ENCODE measurements around the gene TGFB1I1. TPM values are rescaled to one million over a fixed set of nuclear protein-coding genes. Genes with fewer than 3 reads are reported as not detected.

The TGFB1I1 gene
- total RNA-seq, 2 experiments from 2014 or later = 0.12 TPM; not detected in 1

- CTCF ChIA-PET = interaction anchor here (0.5 to 2.9 kb wide), 10 partner anchors 13 to 413 kb away, joined by 3 to 14 read pairs (median 4); partner anchors contain the start of gene ZNF843
- Mint-ChIP-seq H3K36me3 (ENCODE audit: low read depth) (peaks cover 24% of the 10 kb centered on the region), H3K4me1 (ENCODE audit: low read depth) (peaks cover 59% of the 10 kb centered on the region), H3K27ac (peak overlapping the region; percentile 21), H3K9me3 (no peaks in the 10 kb centered on the region), H3K27me3 (ENCODE audit: low read depth) (no peaks in the 10 kb centered on the region), H3K4me3 (peak overlapping the region; percentile 58)
- intact Hi-C loops (cut with micrococcal nuclease) = loop anchor here (5.0 kb wide), 2 partner anchors 112 to 458 kb away; no protein-coding TSS in a partner anchor
- DNase-seq = peak; percentile 62
Measured at GRCh38 chr16:31455601-31456314, 16.2 kb upstream of the TGFB1I1 start.

DNA sequence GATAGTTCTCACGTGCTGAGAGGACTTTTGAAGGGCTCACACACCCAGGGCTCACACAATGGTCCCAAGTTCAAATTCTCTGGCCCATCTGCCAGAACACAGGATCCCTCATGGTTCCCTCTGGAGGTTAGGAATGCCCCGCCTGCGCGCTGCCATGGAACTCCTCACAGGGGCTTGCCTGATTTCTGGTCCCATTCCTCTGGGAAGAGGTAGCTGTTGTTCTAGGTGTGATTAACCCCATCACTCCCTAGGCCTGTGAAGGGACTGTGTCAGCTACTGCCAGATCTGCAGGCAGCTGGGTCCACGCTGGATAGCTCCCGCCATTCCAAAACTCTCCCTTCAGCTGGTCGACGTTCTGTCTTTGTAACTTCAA lies 15.0 kb upstream of the TGFB1I1 start:
- CTCF ChIA-PET = interaction anchor here (0.6 to 2.9 kb wide), 2 partner anchors 14 to 46 kb away, joined by 3 to 14 read pairs; partner anchors contain the start of gene ZNF843
- peaks cover 24% of the 10 kb centered on the region for H3K36me3 Mint-ChIP-seq (ENCODE audit: low read depth)
- peak overlapping the region; percentile 24 for H3K27ac Mint-ChIP-seq
- intact Hi-C loops (cut with micrococcal nuclease) = loop anchor here (5.0 kb wide), 2 partner anchors 110 to 460 kb away; no protein-coding TSS in a partner anchor
- no peaks in the 10 kb centered on the region for H3K27me3 Mint-ChIP-seq (ENCODE audit: low read depth)
- H3K4me1 Mint-ChIP-seq (ENCODE audit: low read depth) = peaks cover 52% of the 10 kb centered on the region
- DNase-seq = no peak
- H3K9me3 Mint-ChIP-seq = no peaks in the 10 kb centered on the region
- peak overlapping the region; percentile 87 for H3K4me3 Mint-ChIP-seq

- Mint-ChIP-seq H3K27me3 (ENCODE audit: low read depth) (no peaks in the 10 kb centered on the region), H3K36me3 (ENCODE audit: low read depth) (peaks cover 26% of the 10 kb centered on the region), H3K27ac (peak overlapping the region; percentile 94), H3K9me3 (no peaks in the 10 kb centered on the region), H3K4me3 (peak overlapping the region; percentile 87), H3K4me1 (ENCODE audit: low read depth) (peaks cover 46% of the 10 kb centered on the region)
- intact Hi-C loops (cut with micrococcal nuclease) = loop anchor here (2.0 to 5.0 kb wide), 4 partner anchors 109 to 799 kb away; partner anchors contain the start of gene FBRS
- DNase-seq = peak; percentile 63
- CTCF ChIA-PET = interaction anchor here (0.6 to 2.0 kb wide), 3 partner anchors 28 to 238 kb away, joined by 3 to 5 read pairs (median 5); no protein-coding TSS in a partner anchor
Measured at GRCh38 chr16:31458073-31458843, 13.7 kb upstream of the TGFB1I1 start.

- Mint-ChIP-seq H3K4me1 (ENCODE audit: low read depth) (peaks cover 41% of the 10 kb centered on the region), H3K9me3 (no peaks in the 10 kb centered on the region), H3K27me3 (ENCODE audit: low read depth) (no peaks in the 10 kb centered on the region), H3K4me3 (peak within 1 kb of the TSS; percentile 87), H3K27ac (peak within 1 kb of the TSS; percentile 94), H3K36me3 (ENCODE audit: low read depth) (peaks cover 26% of the 10 kb centered on the region)
- CTCF ChIA-PET = interaction anchor here (0.6 to 2.0 kb wide), 6 partner anchors 27 to 419 kb away, joined by 3 to 6 read pairs (median 4); no protein-coding TSS in a partner anchor
- intact Hi-C loops (cut with micrococcal nuclease) = loop anchor here (1.0 to 5.0 kb wide), 16 partner anchors 18 to 800 kb away; partner anchors contain the start of genes FBRS, FUS, SETD1A and STX4
- DNase-seq = peak; percentile 99
Measured at GRCh38 chr16:31458844-31459686, 12.9 kb upstream of the TGFB1I1 start, which contains the start of gene ARMC5. ARMC5 (plus strand) TSS chr16:31459501; CDS start chr16:31459525, 24 bp downstream.

- Mint-ChIP-seq H3K9me3 (no peaks in the 10 kb centered on the region), H3K27me3 (ENCODE audit: low read depth) (no peaks in the 10 kb centered on the region), H3K4me3 (peak overlapping the region; percentile 87), H3K27ac (peak overlapping the region; percentile 94), H3K4me1 (ENCODE audit: low read depth) (peaks cover 40% of the 10 kb centered on the region), H3K36me3 (ENCODE audit: low read depth) (peaks cover 27% of the 10 kb centered on the region)
- CTCF ChIA-PET = interaction anchor here (0.7 to 1.9 kb wide), 15 partner anchors 7 to 418 kb away, joined by 3 to 11 read pairs (median 5); a partner anchor contains a TSS
- DNase-seq = peak; percentile 100
- intact Hi-C loops (cut with micrococcal nuclease) = loop anchor here (1.0 to 5.0 kb wide), 16 partner anchors 17 to 801 kb away; partner anchors contain the start of genes FBRS, FUS, SETD1A and STX4
Measured at GRCh38 chr16:31459687-31460581, 12.0 kb upstream of the TGFB1I1 start.

DNA sequence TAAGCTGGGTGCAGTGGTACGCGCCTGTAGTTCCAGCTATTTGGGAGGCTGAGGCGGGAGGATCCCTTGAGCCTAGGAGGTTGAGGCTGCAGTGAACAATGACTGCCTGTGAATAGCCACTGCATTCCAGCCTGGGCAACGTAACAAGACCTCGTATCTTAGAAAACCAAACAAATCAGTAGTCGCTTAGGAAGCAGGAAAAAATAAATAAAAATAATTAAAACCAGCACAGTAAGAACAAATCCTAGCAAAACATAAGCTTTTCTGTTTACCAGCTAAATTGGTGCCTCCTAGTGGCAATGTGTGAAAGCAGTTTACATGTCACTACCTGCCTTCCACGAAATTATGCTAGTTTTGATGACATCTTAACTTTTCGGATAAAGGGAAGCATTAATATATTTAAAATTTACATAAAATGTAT lies 11.4 kb upstream of the TGFB1I1 start:
- peak overlapping the region; percentile 79 for H3K4me3 Mint-ChIP-seq
- no peaks in the 10 kb centered on the region for H3K27me3 Mint-ChIP-seq (ENCODE audit: low read depth)
- CTCF ChIA-PET = interaction anchor here (0.7 to 1.9 kb wide), 14 partner anchors 8 to 417 kb away, joined by 3 to 11 read pairs (median 5); a partner anchor contains a TSS
- peak; percentile 33 for DNase-seq
- intact Hi-C loops (cut with micrococcal nuclease) = no loop called here
- H3K36me3 Mint-ChIP-seq (ENCODE audit: low read depth) = peaks cover 29% of the 10 kb centered on the region
- H3K27ac Mint-ChIP-seq = no peak overlapping the region
- H3K9me3 Mint-ChIP-seq = no peaks in the 10 kb centered on the region
- H3K4me1 Mint-ChIP-seq (ENCODE audit: low read depth) = peaks cover 33% of the 10 kb centered on the region

- intact Hi-C loops (cut with micrococcal nuclease) = no loop called here
Measured at GRCh38 chr16:31461201-31461920, 10.6 kb upstream of the TGFB1I1 start.

GRCh38 chr16:31461921-31462804 lies 9.8 kb upstream of the TGFB1I1 start:
- no peak for DNase-seq
- Mint-ChIP-seq H3K4me1 (ENCODE audit: low read depth) (peaks cover 24% of the 10 kb centered on the region), H3K4me3 (no peak overlapping the region), H3K27me3 (ENCODE audit: low read depth) (no peaks in the 10 kb centered on the region), H3K27ac (no peak overlapping the region), H3K36me3 (ENCODE audit: low read depth) (peaks cover 19% of the 10 kb centered on the region), H3K9me3 (no peaks in the 10 kb centered on the region)
- CTCF ChIA-PET = interaction anchor here (0.6 to 0.7 kb wide), 2 partner anchors 26 to 234 kb away, joined by 3 to 4 read pairs; no protein-coding TSS in a partner anchor
- intact Hi-C loops (cut with micrococcal nuclease) = no loop called here

More at GRCh38 chr16:31461201-31461920, 10.6 kb upstream of the TGFB1I1 start:
- Mint-ChIP-seq H3K9me3 (no peaks in the 10 kb centered on the region), H3K4me1 (ENCODE audit: low read depth) (peaks cover 27% of the 10 kb centered on the region), H3K36me3 (ENCODE audit: low read depth) (peaks cover 25% of the 10 kb centered on the region), H3K27me3 (ENCODE audit: low read depth) (no peaks in the 10 kb centered on the region), H3K4me3 (no peak overlapping the region), H3K27ac (no peak overlapping the region)
- CTCF ChIA-PET = interaction anchor here (1.0 to 1.9 kb wide), 10 partner anchors 9 to 407 kb away, joined by 4 to 11 read pairs (median 6); a partner anchor contains a TSS
- DNase-seq = no peak

DNA sequence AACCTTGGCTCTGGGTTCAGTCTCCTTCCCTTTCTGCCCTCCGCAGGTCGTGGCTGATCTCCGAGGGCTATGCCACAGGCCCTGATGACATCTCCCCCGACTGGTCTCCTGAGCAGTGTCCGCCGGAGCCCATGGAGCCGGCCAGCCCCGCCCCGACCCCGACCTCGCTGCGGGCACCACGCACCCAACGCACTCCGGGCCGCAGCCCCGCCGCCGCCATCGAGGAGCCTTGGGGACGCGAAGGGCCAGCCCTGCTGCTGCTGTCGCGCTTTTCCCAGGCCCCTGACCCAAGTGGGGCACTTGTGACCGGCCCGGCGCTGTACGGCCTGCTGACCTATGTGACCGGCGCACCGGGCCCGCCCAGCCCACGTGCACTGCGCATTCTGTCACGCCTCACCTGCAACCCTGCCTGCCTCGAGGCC lies 7.6 kb upstream of the TGFB1I1 start:
- H3K27me3 Mint-ChIP-seq (ENCODE audit: low read depth) = no peaks in the 10 kb centered on the region
- intact Hi-C loops (cut with micrococcal nuclease) = no loop called here
- peaks cover 14% of the 10 kb centered on the region for H3K4me1 Mint-ChIP-seq (ENCODE audit: low read depth)
- H3K27ac Mint-ChIP-seq = no peak overlapping the region
- peaks cover 10% of the 10 kb centered on the region for H3K36me3 Mint-ChIP-seq (ENCODE audit: low read depth)
- CTCF ChIA-PET = interaction anchor here (0.7 kb wide), 1 partner anchor 158 kb away, joined by 4 read pairs; no protein-coding TSS in a partner anchor
- H3K9me3 Mint-ChIP-seq = no peaks in the 10 kb centered on the region
- DNase-seq = no peak
- H3K4me3 Mint-ChIP-seq = no peak overlapping the region
